ENCODE measurements around the gene GOLGA7B.

GRCh38 chr10:97818572-97818971 lies 31.1 kb upstream of the GOLGA7B start:
- TF ChIP-seq CTCF (IDR thresholded peaks at IDR 0.05) (no peak), EZH2 (IDR thresholded peaks at IDR 0.05; ENCODE audit: borderline replicate concordance, insufficient read depth, low read depth, low read length, poor library complexity, severe bottlenecking) (no peak)

Measured in B cell (primary cell).